NCI-H1417 treated with DMSO at 0.1 percent for 48 hours (cell line): ENCODE measurements around the gene TMEM258.

ENCODE experiments used
- DNase-seq: peaks from one replicate; lab custom pipeline; 2025; lab: John Stamatoyannopoulos, UW

TMEM258 gene

GRCh38 chr11:61757213-61757862 is 35.1 kb downstream of the TMEM258 start:
- no peak for DNase-seq

DNA sequence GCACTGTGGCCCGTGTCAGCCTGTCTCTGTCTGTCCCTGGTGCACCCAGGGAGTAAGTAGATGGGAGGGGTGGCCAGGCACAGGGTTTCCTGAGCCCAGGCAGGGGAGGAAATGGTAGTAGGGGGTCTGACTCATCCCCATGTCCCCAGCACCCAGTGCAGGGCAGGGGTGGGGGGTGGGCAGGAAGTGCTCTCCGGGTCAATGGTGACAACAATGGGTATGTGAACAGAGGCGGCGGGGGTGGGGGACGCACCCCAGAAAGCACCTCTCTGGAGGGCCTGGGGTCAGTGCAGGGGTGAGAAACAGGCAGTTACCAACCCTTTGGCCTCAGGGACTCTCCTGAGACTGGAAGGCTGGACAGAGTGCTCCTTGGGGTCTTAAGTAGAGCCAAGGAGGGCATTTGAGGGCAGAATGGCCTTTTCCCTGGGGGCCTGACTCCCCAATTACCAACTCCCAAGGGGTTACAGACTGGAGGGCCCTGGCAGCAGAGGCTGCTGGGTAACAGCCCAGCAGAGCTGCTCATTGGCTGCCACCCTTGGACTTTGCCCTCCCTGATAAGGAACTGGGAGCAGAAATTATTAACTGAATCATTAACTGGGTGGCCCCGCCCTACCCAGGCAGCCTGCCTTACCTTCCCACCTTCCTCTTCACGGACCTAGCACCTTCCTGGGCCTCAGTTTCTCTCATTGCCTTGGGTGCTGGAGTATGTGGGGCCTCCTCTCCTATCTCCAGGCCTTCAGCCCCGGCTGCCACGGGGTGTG is 35.8 kb downstream of the TMEM258 start:
- DNase-seq, result no peak

DNA sequence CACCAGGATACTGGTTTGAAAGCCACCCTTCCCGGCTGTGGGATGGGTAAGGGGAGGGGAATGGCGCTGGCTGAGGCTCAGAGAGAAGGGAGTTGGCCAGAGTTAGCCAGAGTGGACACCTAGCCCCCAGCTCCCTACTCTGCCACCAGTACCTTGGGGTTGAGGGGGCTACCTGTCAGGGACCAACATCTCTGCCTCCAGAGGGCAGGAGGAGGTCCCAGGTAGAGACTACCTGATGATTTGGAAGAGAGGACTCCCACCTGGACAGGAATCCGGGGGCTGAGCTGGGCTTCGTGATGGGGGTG is 36.3 kb downstream of the TMEM258 start:
- DNase-seq, result no peak

GRCh38 chr11:61754534-61755482 is 37.6 kb downstream of the TMEM258 start:
- no peak for DNase-seq

GRCh38 chr11:61753672-61754071 is 38.7 kb downstream of the TMEM258 start:
- DNase-seq, result no peak

- no peak for DNase-seq
Measured at GRCh38 chr11:61752925-61753521, 39.4 kb downstream of the TMEM258 start.

- no peak for DNase-seq
Measured at GRCh38 chr11:61752117-61752924, 40.1 kb downstream of the TMEM258 start, which contains the start of gene MYRF. MYRF (plus strand) TSS chr11:61752636; CDS start chr11:61752745, 109 bp downstream.

GRCh38 chr11:61751384-61751783 is 41.0 kb downstream of the TMEM258 start:
- no peak for DNase-seq

DNA sequence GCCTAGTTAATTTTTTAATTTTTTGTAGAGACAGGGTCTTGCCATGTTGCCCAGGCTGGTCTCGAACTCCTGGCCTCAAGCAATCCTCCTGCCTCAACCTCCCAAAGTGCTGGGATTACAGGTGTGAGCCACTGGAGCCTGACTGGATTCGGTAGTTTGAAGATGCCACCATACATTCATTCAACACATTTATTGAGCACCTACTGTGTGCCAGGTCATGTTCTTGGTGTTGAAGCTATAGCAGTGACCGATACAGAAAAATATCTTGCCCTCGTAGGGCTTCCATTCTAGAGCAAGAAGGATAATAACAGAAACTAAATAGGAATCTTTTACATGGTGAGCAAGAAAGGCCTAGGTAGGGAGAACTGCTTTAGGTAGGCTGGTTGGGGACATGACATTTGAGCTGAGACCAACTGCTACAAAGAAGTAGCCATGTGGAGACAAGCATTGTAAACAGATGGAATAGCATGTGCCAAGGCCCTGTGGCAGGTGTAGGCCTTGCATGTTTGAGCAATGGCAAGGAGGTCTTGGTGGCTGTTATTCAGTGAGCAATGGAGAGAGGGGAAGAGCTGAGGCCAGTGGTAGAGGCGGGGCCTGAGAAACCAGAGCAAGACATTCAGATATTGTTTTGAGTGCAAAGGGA is 41.6 kb downstream of the TMEM258 start:
- no peak for DNase-seq

GRCh38 chr11:61749591-61750217 is 42.7 kb downstream of the TMEM258 start:
- DNase-seq, result no peak

- no peak for DNase-seq
Measured at GRCh38 chr11:61747967-61748285, 44.5 kb downstream of the TMEM258 start.

DNA sequence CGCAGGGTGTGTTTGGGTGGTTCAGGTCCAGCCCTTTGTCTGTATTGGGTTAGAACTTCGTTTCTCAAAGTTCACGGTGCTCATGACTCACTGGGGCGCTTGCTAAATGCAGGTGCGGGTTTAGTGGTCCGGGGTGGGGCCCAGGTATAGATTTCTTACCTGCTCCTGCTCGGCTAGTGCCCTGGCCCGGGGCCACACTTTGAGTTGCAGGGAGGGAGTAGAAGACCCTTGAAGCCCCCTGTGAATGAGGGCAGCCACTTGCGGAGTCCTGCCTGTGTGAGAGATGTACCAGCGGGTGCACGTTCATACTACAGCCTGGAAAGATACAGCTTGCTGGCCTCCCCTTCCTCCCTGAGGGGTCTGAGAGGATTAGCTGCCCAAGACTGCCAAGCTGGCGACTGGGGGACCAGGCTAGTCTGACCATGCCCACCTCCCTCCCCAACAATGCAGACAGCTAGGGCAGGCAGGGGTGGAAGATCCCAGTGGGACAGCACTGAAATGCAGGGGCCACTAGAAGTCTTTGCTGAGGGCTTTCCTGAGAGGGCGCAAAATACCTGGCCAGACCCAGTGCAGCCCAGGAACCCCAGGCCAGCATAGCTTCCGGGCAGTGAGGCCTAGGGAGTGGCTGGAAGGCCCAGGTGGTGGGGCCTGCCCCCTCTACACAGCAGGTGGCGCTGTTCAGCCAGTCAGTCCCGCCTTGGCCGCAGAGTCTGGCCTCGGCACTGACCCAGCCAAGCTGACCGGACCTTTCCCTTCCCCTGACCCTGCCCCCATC is 45.0 kb downstream of the TMEM258 start:
- no peak for DNase-seq

- DNase-seq, result no peak
Measured at GRCh38 chr11:61746442-61747191, 45.8 kb downstream of the TMEM258 start.

- DNase-seq, result no peak
Measured at GRCh38 chr11:61745781-61746441, 46.5 kb downstream of the TMEM258 start.

DNA sequence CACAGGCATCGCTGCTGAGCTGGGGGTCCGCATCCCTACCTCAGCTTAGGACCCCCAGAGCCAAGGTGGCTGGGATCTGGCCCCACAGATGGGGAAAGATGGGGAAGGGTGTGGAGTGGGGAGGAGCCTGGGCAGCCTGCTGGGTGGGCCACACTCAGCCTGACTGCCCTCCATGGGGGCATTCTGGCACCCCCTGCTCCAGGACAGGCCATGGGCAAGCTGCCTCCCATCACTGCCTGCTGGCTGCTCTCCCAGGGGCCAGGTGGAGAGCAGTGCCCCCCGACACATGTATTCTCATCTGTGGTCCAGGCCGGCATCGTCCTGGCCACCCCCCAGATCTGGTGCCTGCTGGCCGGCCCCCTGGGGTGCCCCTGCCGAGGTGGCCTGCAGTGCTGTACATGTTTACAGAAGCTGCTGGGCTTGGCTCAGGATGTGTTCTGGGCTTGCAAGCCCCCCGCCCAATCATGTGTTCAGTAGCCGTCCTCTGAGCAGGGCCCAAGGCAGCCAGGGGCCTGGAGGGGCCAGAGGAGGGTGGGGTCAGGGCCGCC is 47.7 kb downstream of the TMEM258 start:
- no peak for DNase-seq

GRCh38 chr11:61744181-61744580 is 48.2 kb downstream of the TMEM258 start:
- DNase-seq, result no peak

GRCh38 chr11:61743486-61744095 is 48.8 kb downstream of the TMEM258 start:
- no peak for DNase-seq

GRCh38 chr11:61742391-61742790 is 50.0 kb downstream of the TMEM258 start:
- DNase-seq, result no peak
